HepG2 (cell line): ENCODE data around the gene MATR3. TPM values are rescaled to one million over a fixed set of nuclear protein-coding genes. Genes with fewer than 3 reads are reported as not detected.

Experiments
- AKNA ChIP-seq: sonication (generic); formaldehyde crosslinking; IDR thresholded peaks from 2 replicates; pipeline ENCODE4 v1.4.0; 2020; ENCODE audit warnings: missing genetic modification reagents, borderline replicate concordance
- MIXL1 ChIP-seq: IDR thresholded peaks from 2 replicates; pipeline ENCODE4 v1.6.1; 2016
- MNT ChIP-seq: fragments of 450-650 bp; IDR thresholded peaks from 2 replicates; pipeline ENCODE4 v1.6.1; 2016
- NFE2 ChIP-seq: sonication (generic); formaldehyde crosslinking; IDR thresholded peaks from 2 replicates; pipeline ENCODE4 v1.4.0; 2020; ENCODE audit warnings: missing genetic modification reagents
- RCOR2 ChIP-seq: IDR thresholded peaks from 2 replicates; pipeline ENCODE4 v1.6.1; 2016; ENCODE audit warnings: missing biosample characterization, missing genetic modification reagents
- SALL2 ChIP-seq: sonication (generic); formaldehyde crosslinking; IDR thresholded peaks from 2 replicates; pipeline ENCODE4 v1.8.1; 2023; ENCODE audit warnings: mild to moderate bottlenecking, missing genetic modification reagents, inconsistent platforms
- SAP130 ChIP-seq: IDR thresholded peaks from 2 replicates; pipeline ENCODE4 v1.6.1; 2016; ENCODE audit warnings: low read depth
- SRF ChIP-seq: IDR thresholded peaks from 2 replicates; pipeline ENCODE4 v1.6.1; 2011; ENCODE audit warnings: mild to moderate bottlenecking, low read depth, low read length, moderate library complexity
- ZNF607 ChIP-seq: sonication (generic); formaldehyde crosslinking; IDR thresholded peaks from 2 replicates; pipeline ENCODE4 v1.5.1; 2020; ENCODE audit warnings: missing genetic modification reagents, mild to moderate bottlenecking, borderline replicate concordance
- ZNF691 ChIP-seq: sonication (generic); formaldehyde crosslinking; IDR thresholded peaks from 2 replicates; pipeline ENCODE4 v1.4.0; 2020; ENCODE audit warnings: missing genetic modification reagents, low read depth, mild to moderate bottlenecking, borderline replicate concordance
- ZNF703 ChIP-seq: sonication (generic); formaldehyde crosslinking; IDR thresholded peaks from 2 replicates; pipeline ENCODE4 v1.5.1; 2020; ENCODE audit warnings: missing genetic modification reagents, mild to moderate bottlenecking, moderate library complexity, borderline replicate concordance
- ZNF704 ChIP-seq: sonication (generic); formaldehyde crosslinking; IDR thresholded peaks from 2 replicates; pipeline ENCODE4 v1.8.1; 2023; ENCODE audit warnings: mild to moderate bottlenecking, inconsistent platforms, moderate library complexity, missing genetic modification reagents, borderline replicate concordance
- polyA plus RNA-seq, 8 experiments: library from polyadenylated mRNA; depleted of rRNA in 3 of 8; stranded (reverse) in 7 of 8; unstranded in 1 of 8; fragments of >200 nt; fragmentation: Illumina TruSeq in 4 of 8; extraction: Trizol in 4 of 8; gene quantifications; 2 replicates each; pipeline versions ENCODE4 v1.2.1 to v1.2.3, GENCODE V29; 2011 to 2016; ENCODE audit warnings: low read depth in 4 of 8, missing spikeins in 1 of 8, mixed read lengths in 1 of 8; ENCODE audit not compliant: insufficient read depth in 1 of 8
- total RNA-seq, 5 experiments: library from RNA; depleted of rRNA; stranded (reverse); fragments of >200 nt; fragmentation: Illumina TruSeq; extraction: Trizol; gene quantifications; 2 replicates each; pipeline ENCODE4 v1.2.3, GENCODE V29; 2016; ENCODE audit warnings: low read depth in 1 of 5
- TF ChIP-seq, protein P1 (sequence below): IDR thresholded peaks from 2 replicates; pipeline ENCODE4 v1.6.1; 2016; ENCODE audit warnings: missing genetic modification reagents, missing compliant biosample characterization
- TF ChIP-seq, protein P2 (sequence below), 2 experiments: sonication (generic) in 1 of 2; formaldehyde crosslinking in 1 of 2; IDR thresholded peaks; 2 replicates each; pipeline versions ENCODE4 v1.4.0 to v1.6.1; 2018 to 2020; ENCODE audit warnings: missing genetic modification reagents in 2 of 2, borderline replicate concordance in 1 of 2, low read depth in 1 of 2, mild to moderate bottlenecking in 1 of 2, missing biosample characterization in 1 of 2
- TF ChIP-seq, protein P3 (sequence below): sonication (generic); formaldehyde crosslinking; conservative IDR thresholded peaks from 2 replicates; pipeline ENCODE4 v1.8.1; 2023; ENCODE audit warnings: missing genetic modification reagents

Gene MATR3
- total and polyA plus RNA-seq, 2 of the 13 experiments (the other 11 are each of a cell fraction or from before 2014, with no cell fraction given): 94.2 to 341 TPM

- TF ChIP-seq ZNF691 (CRISPR knock-in tag): 0 out of 2 replicates have a peak, but pooled peaks have one; percentile 24
- no peak for TF ChIP-seq MNT
- TF ChIP-seq AKNA (CRISPR knock-in tag): no peak
- no peak for TF ChIP-seq NFE2 (CRISPR knock-in tag)
- no peak for TF ChIP-seq ZNF607
- TF ChIP-seq SRF: no peak
- no peak for TF ChIP-seq RCOR2 (CRISPR knock-in tag)
- peak; percentile 23; the same call in 1 of the 2 replicates for TF ChIP-seq SAP130
- no peak for TF ChIP-seq ZNF703
- TF ChIP-seq, protein P1, sequence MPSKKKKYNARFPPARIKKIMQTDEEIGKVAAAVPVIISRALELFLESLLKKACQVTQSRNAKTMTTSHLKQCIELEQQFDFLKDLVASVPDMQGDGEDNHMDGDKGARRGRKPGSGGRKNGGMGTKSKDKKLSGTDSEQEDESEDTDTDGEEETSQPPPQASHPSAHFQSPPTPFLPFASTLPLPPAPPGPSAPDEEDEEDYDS: no peak
- TF ChIP-seq SALL2: no peak
- TF ChIP-seq, protein P2, sequence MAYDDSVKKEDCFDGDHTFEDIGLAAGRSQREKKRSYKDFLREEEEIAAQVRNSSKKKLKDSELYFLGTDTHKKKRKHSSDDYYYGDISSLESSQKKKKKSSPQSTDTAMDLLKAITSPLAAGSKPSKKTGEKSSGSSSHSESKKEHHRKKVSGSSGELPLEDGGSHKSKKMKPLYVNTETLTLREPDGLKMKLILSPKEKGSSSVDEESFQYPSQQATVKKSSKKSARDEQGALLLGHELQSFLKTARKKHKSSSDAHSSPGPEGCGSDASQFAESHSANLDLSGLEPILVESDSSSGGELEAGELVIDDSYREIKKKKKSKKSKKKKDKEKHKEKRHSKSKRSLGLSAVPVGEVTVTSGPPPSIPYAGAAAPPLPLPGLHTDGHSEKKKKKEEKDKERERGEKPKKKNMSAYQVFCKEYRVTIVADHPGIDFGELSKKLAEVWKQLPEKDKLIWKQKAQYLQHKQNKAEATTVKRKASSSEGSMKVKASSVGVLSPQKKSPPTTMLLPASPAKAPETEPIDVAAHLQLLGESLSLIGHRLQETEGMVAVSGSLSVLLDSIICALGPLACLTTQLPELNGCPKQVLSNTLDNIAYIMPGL (CRISPR knock-in tag; IDR thresholded peaks at IDR 0.05; ENCODE audit: borderline replicate concordance in 1 of 2, low read depth in 1 of 2): peak; percentile 67 to 80
- TF ChIP-seq, protein P3, sequence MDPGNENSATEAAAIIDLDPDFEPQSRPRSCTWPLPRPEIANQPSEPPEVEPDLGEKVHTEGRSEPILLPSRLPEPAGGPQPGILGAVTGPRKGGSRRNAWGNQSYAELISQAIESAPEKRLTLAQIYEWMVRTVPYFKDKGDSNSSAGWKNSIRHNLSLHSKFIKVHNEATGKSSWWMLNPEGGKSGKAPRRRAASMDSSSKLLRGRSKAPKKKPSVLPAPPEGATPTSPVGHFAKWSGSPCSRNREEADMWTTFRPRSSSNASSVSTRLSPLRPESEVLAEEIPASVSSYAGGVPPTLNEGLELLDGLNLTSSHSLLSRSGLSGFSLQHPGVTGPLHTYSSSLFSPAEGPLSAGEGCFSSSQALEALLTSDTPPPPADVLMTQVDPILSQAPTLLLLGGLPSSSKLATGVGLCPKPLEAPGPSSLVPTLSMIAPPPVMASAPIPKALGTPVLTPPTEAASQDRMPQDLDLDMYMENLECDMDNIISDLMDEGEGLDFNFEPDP (CRISPR knock-in tag): no peak
- no peak for TF ChIP-seq ZNF704 (CRISPR knock-in tag)
- TF ChIP-seq MIXL1 (CRISPR knock-in tag): 0 out of 2 replicates have a peak, but pooled peaks have one; percentile 34
Measured at GRCh38 chr5:139262742-139263445, 30.6 kb upstream of the MATR3 start (continued).
